SK-N-SH (cell line): ENCODE measurements around the gene TBXAS1.

Experiments used
- CHD2 ChIP-seq: fragments of 150-350 bp; IDR thresholded peaks from 2 replicates; pipeline ENCODE4 v1.6.1; 2018; ENCODE audit warnings: low read length; ENCODE audit not compliant: partially characterized antibody
- ZBTB33 ChIP-seq: IDR thresholded peaks from 2 replicates; pipeline ENCODE4 v1.4.0; 2012; ENCODE audit warnings: low read depth, borderline replicate concordance
- TF ChIP-seq, protein P1 (sequence below): fragments of 200-600 bp; sonication (generic); IDR thresholded peaks from 2 replicates; pipeline ENCODE4 v1.6.1; 2017; ENCODE audit warnings: antibody characterized with exemption, mild to moderate bottlenecking, moderate library complexity

DNA sequence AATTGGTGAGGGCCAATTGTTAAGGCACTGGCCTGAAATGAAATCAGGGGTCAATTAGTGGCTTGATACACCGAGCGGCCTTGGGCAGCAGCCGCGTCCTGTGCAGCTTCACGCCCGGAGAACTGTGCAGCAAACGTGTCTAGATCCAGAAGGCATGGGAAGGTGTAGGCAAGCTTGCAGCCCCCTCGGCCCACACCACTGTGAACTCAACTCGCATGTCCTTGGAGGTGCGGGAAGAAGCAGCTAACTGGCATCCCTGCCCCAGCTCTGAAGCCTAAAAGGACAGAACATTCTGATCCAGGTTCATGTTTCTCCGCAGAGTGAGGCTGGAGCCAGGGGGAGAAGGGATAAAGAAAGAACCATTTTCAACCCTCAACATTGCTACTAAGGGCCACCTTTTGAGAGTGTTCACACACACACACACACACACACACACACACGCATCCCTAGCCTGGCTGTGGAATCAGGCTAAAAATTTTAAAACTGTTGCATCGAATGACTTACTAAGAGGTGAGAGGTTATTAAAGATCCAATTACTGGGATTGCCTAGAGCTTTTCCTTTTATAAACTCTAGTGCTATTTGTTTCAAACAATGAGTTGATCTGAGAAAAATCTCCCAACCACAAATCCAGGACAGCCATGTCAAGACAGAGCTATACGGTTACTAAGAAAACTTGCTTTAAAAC lies 129.7 kb downstream of the TBXAS1 start:
- TF ChIP-seq CHD2 (no peak), ZBTB33 (no peak)
- TF ChIP-seq, protein P1, sequence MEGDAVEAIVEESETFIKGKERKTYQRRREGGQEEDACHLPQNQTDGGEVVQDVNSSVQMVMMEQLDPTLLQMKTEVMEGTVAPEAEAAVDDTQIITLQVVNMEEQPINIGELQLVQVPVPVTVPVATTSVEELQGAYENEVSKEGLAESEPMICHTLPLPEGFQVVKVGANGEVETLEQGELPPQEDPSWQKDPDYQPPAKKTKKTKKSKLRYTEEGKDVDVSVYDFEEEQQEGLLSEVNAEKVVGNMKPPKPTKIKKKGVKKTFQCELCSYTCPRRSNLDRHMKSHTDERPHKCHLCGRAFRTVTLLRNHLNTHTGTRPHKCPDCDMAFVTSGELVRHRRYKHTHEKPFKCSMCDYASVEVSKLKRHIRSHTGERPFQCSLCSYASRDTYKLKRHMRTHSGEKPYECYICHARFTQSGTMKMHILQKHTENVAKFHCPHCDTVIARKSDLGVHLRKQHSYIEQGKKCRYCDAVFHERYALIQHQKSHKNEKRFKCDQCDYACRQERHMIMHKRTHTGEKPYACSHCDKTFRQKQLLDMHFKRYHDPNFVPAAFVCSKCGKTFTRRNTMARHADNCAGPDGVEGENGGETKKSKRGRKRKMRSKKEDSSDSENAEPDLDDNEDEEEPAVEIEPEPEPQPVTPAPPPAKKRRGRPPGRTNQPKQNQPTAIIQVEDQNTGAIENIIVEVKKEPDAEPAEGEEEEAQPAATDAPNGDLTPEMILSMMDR = no peak
